Tibial artery (tissue), 4 donors: ENCODE measurements around the gene SERTAD2.
A peak's percentile ranks its signal among the peaks of the same experiment; 100 is the strongest.

Experiments used
- DNase-seq, 2 donors: peaks; one replicate each; pipeline ENCODE4 v3.0.0-alpha.2; 2019
- H3K27ac ChIP-seq, 2 donors: fragments of 200-600 bp; sonication (generic) in 1 of 2; 1 replicate in 1 of 2; 2 replicates in 1 of 2; pipeline ENCODE4 v1.5.1; 2018 to 2019; ENCODE audit warnings: mild to moderate bottlenecking in 1 of 2
- H3K27me3 ChIP-seq, 2 donors: fragments of 200-600 bp; sonication (generic) in 1 of 2; one replicate each; pipeline versions ENCODE4 v1.5.1 to v1.6.0; 2016 to 2019
- H3K36me3 ChIP-seq, 3 donors: fragments of 200-600 bp; sonication (generic) in 2 of 3; one replicate each; pipeline ENCODE4 v1.5.1; 2016 to 2019; ENCODE audit warnings: mild to moderate bottlenecking in 2 of 3
- H3K4me1 ChIP-seq, 4 donors: fragments of 200-600 bp; sonication (generic) in 2 of 4; 1 replicate in 3 of 4; 2 replicates in 1 of 4; pipeline ENCODE4 v1.5.1; 2016 to 2019
- H3K4me3 ChIP-seq, 2 donors: fragments of 200-600 bp; sonication (generic) in 1 of 2; 1 replicate in 1 of 2; 2 replicates in 1 of 2; pipeline ENCODE4 v1.5.1; 2018 to 2019; ENCODE audit warnings: mild to moderate bottlenecking in 2 of 2
- H3K9me3 ChIP-seq, 3 donors: fragments of 200-600 bp; sonication (generic) in 1 of 3; one replicate each; pipeline ENCODE4 v1.5.1; 2016 to 2019
- CTCF ChIP-seq, 2 experiments: fragments of 200-600 bp in 1 of 2; fragments of 450-650 bp in 1 of 2; IDR thresholded peaks; one replicate each; pipeline ENCODE4 v1.5.1; 2017 to 2019; ENCODE audit warnings: antibody characterized with exemption in 2 of 2, mild to moderate bottlenecking in 1 of 2, moderate library complexity in 1 of 2
- intact Hi-C: fragments of 100-400 bp; cut with DNase I; formaldehyde crosslinking; loops from one replicate; pipeline ENCODE4 v1.15.0; 2023; ENCODE audit warnings: low total_unique reads

SERTAD2 gene

GRCh38 chr2:64653109-64654062, at the start of gene SERTAD2:
Gene SERTAD2 (minus strand): TSS chr2:64653913. CDS start chr2:64636871, 17,042 bp downstream.
- Histone ChIP-seq H3K27ac (peak within 1 kb of the TSS; percentile 96 to 100), H3K4me3 (peak within 1 kb of the TSS; percentile 79 to 98), H3K9me3 (no peaks in the 10 kb centered on the region), H3K36me3 (no peaks in the 10 kb centered on the region), H3K27me3 (no peaks in the 10 kb centered on the region), H3K4me1 (peaks cover 0 to 41% (median 21%) of the 10 kb centered on the region in 4 donors)
- peak; percentile 88 to 94 for DNase-seq
- no peak for TF ChIP-seq CTCF (IDR thresholded peaks at IDR 0.05)
- intact Hi-C loops: loop anchor here (5.0 kb wide), 1 partner anchor 99 kb away; no protein-coding TSS in a partner anchor

GRCh38 chr2:64700133-64700809, 46.6 kb upstream of the SERTAD2 start:
- H3K9me3 ChIP-seq: no peaks in the 10 kb centered on the region
- H3K27me3 ChIP-seq: no peaks in the 10 kb centered on the region
- H3K27ac ChIP-seq: no peak overlapping the region
- no peak for TF ChIP-seq CTCF (IDR thresholded peaks at IDR 0.05)
- DNase-seq: no peak
- intact Hi-C loops: no loop called here
- H3K4me1 ChIP-seq: peaks cover 0 to 19% (median 2%) of the 10 kb centered on the region in 4 donors
- H3K36me3 ChIP-seq: no peaks in the 10 kb centered on the region
- H3K4me3 ChIP-seq: no peak overlapping the region

GRCh38 chr2:64699712-64700111, 46.0 kb upstream of the SERTAD2 start:
- Histone ChIP-seq H3K4me3 (no peak overlapping the region), H3K36me3 (no peaks in the 10 kb centered on the region), H3K27ac (no peak overlapping the region), H3K9me3 (no peaks in the 10 kb centered on the region), H3K4me1 (peaks cover 0 to 19% (median 2%) of the 10 kb centered on the region in 4 donors), H3K27me3 (no peaks in the 10 kb centered on the region)
- intact Hi-C loops: no loop called here
- TF ChIP-seq CTCF (IDR thresholded peaks at IDR 0.05): no peak
- DNase-seq: no peak

- Histone ChIP-seq H3K27ac (no peak overlapping the region), H3K4me3 (no peak overlapping the region)
- intact Hi-C loops: no loop called here
Measured at GRCh38 chr2:64698668-64699444, 45.1 kb upstream of the SERTAD2 start.

More at GRCh38 chr2:64698668-64699444, 45.1 kb upstream of the SERTAD2 start:
- DNase-seq: no peak
- Histone ChIP-seq H3K36me3 (no peaks in the 10 kb centered on the region), H3K27me3 (no peaks in the 10 kb centered on the region), H3K4me1 (peaks cover 0 to 19% (median 2%) of the 10 kb centered on the region in 4 donors), H3K9me3 (no peaks in the 10 kb centered on the region)
- TF ChIP-seq CTCF (IDR thresholded peaks at IDR 0.05): no peak
